ENCODE measurements around the gene CD101.

The CD101 gene

GRCh38 chr1:117017648-117018047 lies 16.1 kb downstream of the CD101 start:
- peak; percentile 24 for DNase-seq (ENCODE audit: low read depth)
- no peak for TF ChIP-seq CTCF (conservative IDR thresholded peaks at IDR 0.05; ENCODE audit: control insufficient read depth, insufficient read depth, low read depth, low read length)
- no peak overlapping the region for H3K4me3 ChIP-seq (ENCODE audit: control insufficient read depth, low read depth, low read length)

- no peak overlapping the region for H3K4me3 ChIP-seq (ENCODE audit: control insufficient read depth, low read depth, low read length)
- no peak for TF ChIP-seq CTCF (conservative IDR thresholded peaks at IDR 0.05; ENCODE audit: control insufficient read depth, insufficient read depth, low read depth, low read length)
- no peak for DNase-seq (ENCODE audit: low read depth)
These were observed 19.1 kb downstream of the CD101 start for GRCh38 chr1:117020526-117021156.

- H3K4me3 ChIP-seq (ENCODE audit: control insufficient read depth, low read depth, low read length), result no peak overlapping the region
- TF ChIP-seq CTCF (conservative IDR thresholded peaks at IDR 0.05; ENCODE audit: control insufficient read depth, insufficient read depth, low read depth, low read length), result no peak
- DNase-seq (ENCODE audit: low read depth), result no peak
These were observed 20.6 kb downstream of the CD101 start for GRCh38 chr1:117022114-117022513.

GRCh38 chr1:117025568-117025967 lies 24.0 kb downstream of the CD101 start:
- TF ChIP-seq CTCF (conservative IDR thresholded peaks at IDR 0.05; ENCODE audit: control insufficient read depth, insufficient read depth, low read depth, low read length), result no peak
- no peak overlapping the region for H3K4me3 ChIP-seq (ENCODE audit: control insufficient read depth, low read depth, low read length)

GRCh38 chr1:117026361-117026760 lies 24.8 kb downstream of the CD101 start:
- peak; percentile 21 for DNase-seq (ENCODE audit: low read depth)
- H3K4me3 ChIP-seq (ENCODE audit: control insufficient read depth, low read depth, low read length), result no peak overlapping the region
- TF ChIP-seq CTCF (conservative IDR thresholded peaks at IDR 0.05; ENCODE audit: control insufficient read depth, insufficient read depth, low read depth, low read length), result no peak

More at GRCh38 chr1:117025568-117025967, 24.0 kb downstream of the CD101 start:
- DNase-seq (ENCODE audit: low read depth), result no peak

- no peak for TF ChIP-seq CTCF (conservative IDR thresholded peaks at IDR 0.05; ENCODE audit: control insufficient read depth, insufficient read depth, low read depth, low read length)
- DNase-seq (ENCODE audit: low read depth), result no peak
- no peak overlapping the region for H3K4me3 ChIP-seq (ENCODE audit: control insufficient read depth, low read depth, low read length)
These were observed 28.1 kb downstream of the CD101 start for GRCh38 chr1:117029685-117030084.

Measured in fibroblast of mammary gland (primary cell).